Measurements from ENCODE around the gene GID8. TPM values are rescaled to one million over a fixed set of nuclear protein-coding genes. Genes with fewer than 3 reads are reported as not detected.

GID8 gene
- total and polyA plus RNA-seq, 2 of the 4 experiments (the other 2 are of a cell fraction) = 21.5 to 33.9 TPM

DNA sequence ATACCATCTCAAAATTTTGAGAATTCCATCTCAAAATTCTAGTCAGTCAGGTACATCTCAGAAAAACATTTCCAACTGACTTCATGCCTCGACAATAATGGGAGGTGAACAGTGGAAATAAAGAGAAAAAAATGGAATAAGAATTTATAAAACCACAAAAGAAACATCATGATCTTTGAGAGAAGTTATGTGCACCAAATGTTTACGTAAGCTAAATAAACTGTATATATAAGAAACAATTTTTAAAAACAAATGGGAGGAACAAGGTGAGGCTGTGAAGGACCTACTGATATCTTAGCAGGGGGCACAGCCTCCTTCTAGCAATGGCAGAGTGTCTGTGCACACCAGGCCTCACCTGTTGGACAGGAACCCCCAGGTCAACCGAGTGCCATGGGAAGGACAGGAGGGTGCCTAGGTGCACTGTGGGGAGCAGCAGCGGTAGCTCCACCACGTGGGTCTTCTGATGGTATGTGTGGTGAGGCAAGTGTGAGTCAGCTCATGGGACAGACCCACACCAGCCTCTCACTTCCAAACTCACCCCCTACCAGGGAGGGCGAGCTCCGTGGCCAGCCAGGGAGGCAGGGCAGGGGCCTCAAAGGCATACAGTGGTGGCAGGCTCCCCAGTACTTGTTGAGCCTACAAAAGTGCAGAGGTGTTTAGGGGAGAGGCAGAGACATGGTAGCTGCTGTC is 34.9 kb upstream of the GID8 start:
- no peak overlapping the region for H3K9ac ChIP-seq (ENCODE audit: low read depth, low read length)
- intact Hi-C loops (cut with micrococcal nuclease) = no loop called here
- peak overlapping the region; percentile 61 for H2BK5ac ChIP-seq (ENCODE audit: low read depth, low read length, poor library complexity, severe bottlenecking)
- no peak overlapping the region for H2AK9ac ChIP-seq (replicated peaks; ENCODE audit: low read depth, low read length, poor library complexity)
- H3K14ac ChIP-seq (replicated peaks; ENCODE audit: low read depth, low read length) = no peak overlapping the region
- H3K4ac ChIP-seq (ENCODE audit: low read depth, low read length) = peak overlapping the region; percentile 15; the same call in 1 of the 2 replicates
- no peak overlapping the region for H2AK5ac ChIP-seq (ENCODE audit: low read depth, low read length)
- H2BK20ac ChIP-seq (ENCODE audit: low read depth, low read length) = no peak overlapping the region
- CTCF ChIA-PET = no interaction called here
- peaks cover 25 to 88% of the 10 kb centered on the region in 2 experiments for H3K79me1 ChIP-seq (ENCODE audit: low read depth in 1 of 2, low read length in 2 of 2)
- H2BK120ac ChIP-seq (ENCODE audit: low read depth, low read length) = no peak overlapping the region
- ATAC-seq (ENCODE audit: low read depth) (peak; percentile 72), DNase-seq (peak; percentile 83)
- H4K20me1 ChIP-seq (ENCODE audit: insufficient read depth, low read length) = peaks cover 63% of the 10 kb centered on the region
- H3K56ac ChIP-seq (ENCODE audit: extremely low read depth, insufficient read depth, low read length) = no peak overlapping the region
- dilution Hi-C loops (cut with HindIII; ENCODE audit: low sequenced_read_pairs, unreplicated experiment) = no loop called here
- H2BK15ac ChIP-seq (ENCODE audit: low read depth, low read length) = no peak overlapping the region
- H3K36me3 ChIP-seq (ENCODE audit: control insufficient read depth, insufficient read depth, low read length) = peaks cover 49% of the 10 kb centered on the region
- H3K4me2 ChIP-seq (ENCODE audit: low read depth, low read length) = peak overlapping the region; percentile 32
- WGBS, 2 experiments (ENCODE audit: extremely low coverage in 2 of 2, insufficient read length in 1 of 2) = no CpG with 5 or more reads among the region's 7 CpGs
- peaks cover 31% of the 10 kb centered on the region for H3K4me1 ChIP-seq (ENCODE audit: control insufficient read depth, insufficient read depth, low read length)
- no peak overlapping the region for H4K8ac ChIP-seq (ENCODE audit: low read depth in 2 of 2, low read length in 2 of 2)
- no peaks in the 10 kb centered on the region for H3K9me3 ChIP-seq (ENCODE audit: control insufficient read depth, insufficient read depth, low read length)
- in situ Hi-C loops (cut with MboI; ENCODE audit: low sequenced_read_pairs) = no loop called here
- no peak overlapping the region for H3K23ac ChIP-seq (ENCODE audit: low read depth, low read length)
- H3K9me1 ChIP-seq (ENCODE audit: insufficient read depth, low read length) = peaks cover 15% of the 10 kb centered on the region
- no peak overlapping the region for H3K4me3 ChIP-seq (ENCODE audit: insufficient read depth, low read depth, low read length)
- POLR2A ChIA-PET (ENCODE audit: unreplicated experiment) = interaction anchor here (0.6 kb wide), 1 partner anchor 50 kb away, joined by 3 read pairs; no protein-coding TSS in a partner anchor
- H4K5ac ChIP-seq (ENCODE audit: low read depth, low read length) = no peak overlapping the region
- H2AFZ ChIP-seq (replicated peaks; ENCODE audit: low read length, poor library complexity) = no peak overlapping the region
- H3K27ac ChIP-seq (ENCODE audit: insufficient read depth, low read length) = peak overlapping the region; percentile 35; the same call in 1 of the 2 replicates
- no peak overlapping the region for H4K91ac ChIP-seq (ENCODE audit: insufficient read depth, low read depth, low read length)
- no TSS peak for BruUV-seq (replicated peaks)
- H3K27me3 ChIP-seq (ENCODE audit: control insufficient read depth, insufficient read depth, low read length) = no peaks in the 10 kb centered on the region
- no peak overlapping the region for H3K18ac ChIP-seq (ENCODE audit: low read depth, low read length)
- TF ChIP-seq MXI1 (IDR thresholded peaks at IDR 0.05; ENCODE audit: borderline replicate concordance, low read depth, low read length) = peak; percentile 73
- no peak for TF ChIP-seq NFE2L2 (IDR thresholded peaks at IDR 0.05; ENCODE audit: low read depth, low read length)
- no peak for TF ChIP-seq RAD21 (IDR thresholded peaks at IDR 0.05; ENCODE audit: low read length)
- no peak for TF ChIP-seq RFX5 (IDR thresholded peaks at IDR 0.05; ENCODE audit: low read depth, low read length)
- peak; percentile 7; the same call in 1 of the 2 replicates for TF ChIP-seq BHLHE40 (IDR thresholded peaks at IDR 0.05; ENCODE audit: low read depth, low read length)
- TF ChIP-seq SMC3 (IDR thresholded peaks at IDR 0.05; ENCODE audit: low read depth, low read length) = no peak
- TF ChIP-seq, protein P1, sequence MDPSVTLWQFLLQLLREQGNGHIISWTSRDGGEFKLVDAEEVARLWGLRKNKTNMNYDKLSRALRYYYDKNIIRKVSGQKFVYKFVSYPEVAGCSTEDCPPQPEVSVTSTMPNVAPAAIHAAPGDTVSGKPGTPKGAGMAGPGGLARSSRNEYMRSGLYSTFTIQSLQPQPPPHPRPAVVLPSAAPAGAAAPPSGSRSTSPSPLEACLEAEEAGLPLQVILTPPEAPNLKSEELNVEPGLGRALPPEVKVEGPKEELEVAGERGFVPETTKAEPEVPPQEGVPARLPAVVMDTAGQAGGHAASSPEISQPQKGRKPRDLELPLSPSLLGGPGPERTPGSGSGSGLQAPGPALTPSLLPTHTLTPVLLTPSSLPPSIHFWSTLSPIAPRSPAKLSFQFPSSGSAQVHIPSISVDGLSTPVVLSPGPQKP (IDR thresholded peaks at IDR 0.05; ENCODE audit: borderline replicate concordance, low read depth, low read length) = no peak
- no peak for TF ChIP-seq POLR2A (IDR thresholded peaks at IDR 0.05; ENCODE audit: low read depth, low read length)
- TF ChIP-seq, protein P2, sequence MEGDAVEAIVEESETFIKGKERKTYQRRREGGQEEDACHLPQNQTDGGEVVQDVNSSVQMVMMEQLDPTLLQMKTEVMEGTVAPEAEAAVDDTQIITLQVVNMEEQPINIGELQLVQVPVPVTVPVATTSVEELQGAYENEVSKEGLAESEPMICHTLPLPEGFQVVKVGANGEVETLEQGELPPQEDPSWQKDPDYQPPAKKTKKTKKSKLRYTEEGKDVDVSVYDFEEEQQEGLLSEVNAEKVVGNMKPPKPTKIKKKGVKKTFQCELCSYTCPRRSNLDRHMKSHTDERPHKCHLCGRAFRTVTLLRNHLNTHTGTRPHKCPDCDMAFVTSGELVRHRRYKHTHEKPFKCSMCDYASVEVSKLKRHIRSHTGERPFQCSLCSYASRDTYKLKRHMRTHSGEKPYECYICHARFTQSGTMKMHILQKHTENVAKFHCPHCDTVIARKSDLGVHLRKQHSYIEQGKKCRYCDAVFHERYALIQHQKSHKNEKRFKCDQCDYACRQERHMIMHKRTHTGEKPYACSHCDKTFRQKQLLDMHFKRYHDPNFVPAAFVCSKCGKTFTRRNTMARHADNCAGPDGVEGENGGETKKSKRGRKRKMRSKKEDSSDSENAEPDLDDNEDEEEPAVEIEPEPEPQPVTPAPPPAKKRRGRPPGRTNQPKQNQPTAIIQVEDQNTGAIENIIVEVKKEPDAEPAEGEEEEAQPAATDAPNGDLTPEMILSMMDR (conservative IDR thresholded peaks at IDR 0.05; ENCODE audit: low read depth, low read length) = no peak
- peak; percentile 76 for TF ChIP-seq CEBPB (IDR thresholded peaks at IDR 0.05; ENCODE audit: low read depth, low read length)
- TF ChIP-seq RCOR1 (IDR thresholded peaks at IDR 0.05; ENCODE audit: insufficient replicate concordance, low read length) = no peak
- no peak for TF ChIP-seq CHD1 (IDR thresholded peaks at IDR 0.05; ENCODE audit: low read depth, low read length)
- TF ChIP-seq, protein P3, sequence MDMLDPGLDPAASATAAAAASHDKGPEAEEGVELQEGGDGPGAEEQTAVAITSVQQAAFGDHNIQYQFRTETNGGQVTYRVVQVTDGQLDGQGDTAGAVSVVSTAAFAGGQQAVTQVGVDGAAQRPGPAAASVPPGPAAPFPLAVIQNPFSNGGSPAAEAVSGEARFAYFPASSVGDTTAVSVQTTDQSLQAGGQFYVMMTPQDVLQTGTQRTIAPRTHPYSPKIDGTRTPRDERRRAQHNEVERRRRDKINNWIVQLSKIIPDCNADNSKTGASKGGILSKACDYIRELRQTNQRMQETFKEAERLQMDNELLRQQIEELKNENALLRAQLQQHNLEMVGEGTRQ (IDR thresholded peaks at IDR 0.05; ENCODE audit: low read depth, low read length) = peak; percentile 87
- TF ChIP-seq MAZ (IDR thresholded peaks at IDR 0.05; ENCODE audit: borderline replicate concordance, low read depth, low read length) = peak; percentile 49; the same call in 1 of the 2 replicates
- no peak for TF ChIP-seq MAFK (IDR thresholded peaks at IDR 0.05; ENCODE audit: low read depth, low read length)

All from IMR-90 (cell line).